HL-60 (cell line): ENCODE data around the gene HPSE2.

Source experiments
- GABPA ChIP-seq: IDR thresholded peaks from 2 replicates; pipeline ENCODE4 v1.6.1; 2012; ENCODE audit warnings: low read depth
- POLR2AphosphoS5 ChIP-seq: IDR thresholded peaks from 2 replicates; pipeline ENCODE4 v1.6.1; 2012; ENCODE audit warnings: low read depth
- SPI1 ChIP-seq: IDR thresholded peaks from 2 replicates; pipeline ENCODE4 v1.6.1; 2012; ENCODE audit warnings: low read depth, mild to moderate bottlenecking, borderline replicate concordance
- TF ChIP-seq, protein P1 (sequence below): IDR thresholded peaks from one replicate; pipeline ENCODE4 v1.5.1; 2011; ENCODE audit warnings: low read length, control low read depth, inconsistent platforms; ENCODE audit not compliant: insufficient read depth
- TF ChIP-seq, protein P2 (sequence below): IDR thresholded peaks from 2 replicates; pipeline ENCODE4 v1.6.1; 2012; ENCODE audit warnings: low read depth; ENCODE audit not compliant: insufficient replicate concordance

- TF ChIP-seq, protein P1, sequence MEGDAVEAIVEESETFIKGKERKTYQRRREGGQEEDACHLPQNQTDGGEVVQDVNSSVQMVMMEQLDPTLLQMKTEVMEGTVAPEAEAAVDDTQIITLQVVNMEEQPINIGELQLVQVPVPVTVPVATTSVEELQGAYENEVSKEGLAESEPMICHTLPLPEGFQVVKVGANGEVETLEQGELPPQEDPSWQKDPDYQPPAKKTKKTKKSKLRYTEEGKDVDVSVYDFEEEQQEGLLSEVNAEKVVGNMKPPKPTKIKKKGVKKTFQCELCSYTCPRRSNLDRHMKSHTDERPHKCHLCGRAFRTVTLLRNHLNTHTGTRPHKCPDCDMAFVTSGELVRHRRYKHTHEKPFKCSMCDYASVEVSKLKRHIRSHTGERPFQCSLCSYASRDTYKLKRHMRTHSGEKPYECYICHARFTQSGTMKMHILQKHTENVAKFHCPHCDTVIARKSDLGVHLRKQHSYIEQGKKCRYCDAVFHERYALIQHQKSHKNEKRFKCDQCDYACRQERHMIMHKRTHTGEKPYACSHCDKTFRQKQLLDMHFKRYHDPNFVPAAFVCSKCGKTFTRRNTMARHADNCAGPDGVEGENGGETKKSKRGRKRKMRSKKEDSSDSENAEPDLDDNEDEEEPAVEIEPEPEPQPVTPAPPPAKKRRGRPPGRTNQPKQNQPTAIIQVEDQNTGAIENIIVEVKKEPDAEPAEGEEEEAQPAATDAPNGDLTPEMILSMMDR = no peak
- TF ChIP-seq POLR2AphosphoS5 (no peak), GABPA (no peak), SPI1 (no peak)
- TF ChIP-seq, protein P2, sequence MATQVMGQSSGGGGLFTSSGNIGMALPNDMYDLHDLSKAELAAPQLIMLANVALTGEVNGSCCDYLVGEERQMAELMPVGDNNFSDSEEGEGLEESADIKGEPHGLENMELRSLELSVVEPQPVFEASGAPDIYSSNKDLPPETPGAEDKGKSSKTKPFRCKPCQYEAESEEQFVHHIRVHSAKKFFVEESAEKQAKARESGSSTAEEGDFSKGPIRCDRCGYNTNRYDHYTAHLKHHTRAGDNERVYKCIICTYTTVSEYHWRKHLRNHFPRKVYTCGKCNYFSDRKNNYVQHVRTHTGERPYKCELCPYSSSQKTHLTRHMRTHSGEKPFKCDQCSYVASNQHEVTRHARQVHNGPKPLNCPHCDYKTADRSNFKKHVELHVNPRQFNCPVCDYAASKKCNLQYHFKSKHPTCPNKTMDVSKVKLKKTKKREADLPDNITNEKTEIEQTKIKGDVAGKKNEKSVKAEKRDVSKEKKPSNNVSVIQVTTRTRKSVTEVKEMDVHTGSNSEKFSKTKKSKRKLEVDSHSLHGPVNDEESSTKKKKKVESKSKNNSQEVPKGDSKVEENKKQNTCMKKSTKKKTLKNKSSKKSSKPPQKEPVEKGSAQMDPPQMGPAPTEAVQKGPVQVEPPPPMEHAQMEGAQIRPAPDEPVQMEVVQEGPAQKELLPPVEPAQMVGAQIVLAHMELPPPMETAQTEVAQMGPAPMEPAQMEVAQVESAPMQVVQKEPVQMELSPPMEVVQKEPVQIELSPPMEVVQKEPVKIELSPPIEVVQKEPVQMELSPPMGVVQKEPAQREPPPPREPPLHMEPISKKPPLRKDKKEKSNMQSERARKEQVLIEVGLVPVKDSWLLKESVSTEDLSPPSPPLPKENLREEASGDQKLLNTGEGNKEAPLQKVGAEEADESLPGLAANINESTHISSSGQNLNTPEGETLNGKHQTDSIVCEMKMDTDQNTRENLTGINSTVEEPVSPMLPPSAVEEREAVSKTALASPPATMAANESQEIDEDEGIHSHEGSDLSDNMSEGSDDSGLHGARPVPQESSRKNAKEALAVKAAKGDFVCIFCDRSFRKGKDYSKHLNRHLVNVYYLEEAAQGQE = no peak
Observed at GRCh38 chr10:98994030-98994429, 241.6 kb downstream of the HPSE2 start.
